Type B pancreatic cell (in vitro differentiated cells): ENCODE data around the gene IQSEC1. TPM values are rescaled to one million over a fixed set of nuclear protein-coding genes. Genes with fewer than 3 reads are reported as not detected.
"Not testable (repeated sequence)": the region's sequence is repeated elsewhere in the genome, so short reads cannot be mapped to it uniquely, and the experiment has no call there.

Experiments
- DNase-seq: peaks from one replicate; pipeline ENCODE4 v3.0.0; 2021; ENCODE audit warnings: mixed read lengths; ENCODE audit not compliant: unreplicated experiment; ENCODE audit errors: extremely low spot score
- H3K27ac Mint-ChIP-seq: 2 replicates; pipeline ENCODE4 v1.8.0; 2021; ENCODE audit warnings: mild to moderate bottlenecking, mixed read lengths
- H3K27me3 Mint-ChIP-seq: 2 replicates; pipeline ENCODE4 v1.8.0; 2021; ENCODE audit warnings: mixed read lengths
- H3K36me3 Mint-ChIP-seq: 2 replicates; pipeline ENCODE4 v1.8.0; 2021; ENCODE audit warnings: mixed read lengths
- H3K4me1 Mint-ChIP-seq: one replicate; pipeline ENCODE4 v1.8.0; 2021; ENCODE audit warnings: mixed read lengths; ENCODE audit not compliant: unreplicated experiment
- H3K4me3 Mint-ChIP-seq: 2 replicates; pipeline ENCODE4 v1.8.0; 2021; ENCODE audit warnings: mild to moderate bottlenecking, mixed read lengths
- H3K9me3 Mint-ChIP-seq: 2 replicates; pipeline ENCODE4 v1.8.0; 2021; ENCODE audit warnings: mixed read lengths
- total RNA-seq: library from RNA; stranded (reverse); gene quantifications from 2 replicates; pipeline ENCODE4 v1.2.1, GENCODE V29; 2021; ENCODE audit warnings: low replicate concordance
- TF ChIP-seq, protein P1 (sequence below): fragments of 200-600 bp; sonication (generic); conservative IDR thresholded peaks from 2 replicates; pipeline ENCODE4 v1.5.0; 2021; ENCODE audit warnings: antibody characterized with exemption, mild to moderate bottlenecking

The IQSEC1 gene
- total RNA-seq, 1 donor from 2014 or later, result 33.1 TPM

DNA sequence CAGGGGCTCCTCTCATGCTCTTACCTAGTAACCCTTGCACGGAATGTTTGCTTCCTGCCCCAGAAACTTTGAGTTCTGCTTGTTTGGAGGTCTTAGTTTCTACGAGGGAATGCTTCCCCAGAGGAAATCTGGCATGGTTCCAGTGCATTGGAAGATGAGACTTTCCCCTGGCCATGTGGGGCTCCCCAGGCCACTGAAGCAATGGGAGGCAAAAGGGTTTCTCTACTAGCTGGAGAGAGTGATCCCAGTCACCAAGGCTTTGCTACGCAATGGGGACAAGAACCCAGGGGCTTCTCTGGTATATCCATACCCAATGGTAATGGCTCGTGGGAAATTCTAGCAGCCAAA is 187.7 kb downstream of the IQSEC1 start:
- peaks cover 5% of the 10 kb centered on the region for H3K4me1 Mint-ChIP-seq
- H3K4me3 Mint-ChIP-seq, result no peak overlapping the region
- H3K9me3 Mint-ChIP-seq, result no peaks in the 10 kb centered on the region
- no peak for DNase-seq
- peaks cover 26% of the 10 kb centered on the region for H3K27me3 Mint-ChIP-seq
- no peak overlapping the region for H3K27ac Mint-ChIP-seq
- TF ChIP-seq, protein P1, sequence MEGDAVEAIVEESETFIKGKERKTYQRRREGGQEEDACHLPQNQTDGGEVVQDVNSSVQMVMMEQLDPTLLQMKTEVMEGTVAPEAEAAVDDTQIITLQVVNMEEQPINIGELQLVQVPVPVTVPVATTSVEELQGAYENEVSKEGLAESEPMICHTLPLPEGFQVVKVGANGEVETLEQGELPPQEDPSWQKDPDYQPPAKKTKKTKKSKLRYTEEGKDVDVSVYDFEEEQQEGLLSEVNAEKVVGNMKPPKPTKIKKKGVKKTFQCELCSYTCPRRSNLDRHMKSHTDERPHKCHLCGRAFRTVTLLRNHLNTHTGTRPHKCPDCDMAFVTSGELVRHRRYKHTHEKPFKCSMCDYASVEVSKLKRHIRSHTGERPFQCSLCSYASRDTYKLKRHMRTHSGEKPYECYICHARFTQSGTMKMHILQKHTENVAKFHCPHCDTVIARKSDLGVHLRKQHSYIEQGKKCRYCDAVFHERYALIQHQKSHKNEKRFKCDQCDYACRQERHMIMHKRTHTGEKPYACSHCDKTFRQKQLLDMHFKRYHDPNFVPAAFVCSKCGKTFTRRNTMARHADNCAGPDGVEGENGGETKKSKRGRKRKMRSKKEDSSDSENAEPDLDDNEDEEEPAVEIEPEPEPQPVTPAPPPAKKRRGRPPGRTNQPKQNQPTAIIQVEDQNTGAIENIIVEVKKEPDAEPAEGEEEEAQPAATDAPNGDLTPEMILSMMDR, result no peak
- H3K36me3 Mint-ChIP-seq, result no peaks in the 10 kb centered on the region

- DNase-seq, result no peak
- TF ChIP-seq, protein P1, result no peak
- H3K27me3 Mint-ChIP-seq, result peaks cover 23% of the 10 kb centered on the region
- H3K27ac Mint-ChIP-seq, result no peak overlapping the region
- H3K4me3 Mint-ChIP-seq, result no peak overlapping the region
- H3K4me1 Mint-ChIP-seq, result peaks cover 5% of the 10 kb centered on the region
- H3K36me3 Mint-ChIP-seq, result no peaks in the 10 kb centered on the region
- H3K9me3 Mint-ChIP-seq, result no peaks in the 10 kb centered on the region
These were observed 188.2 kb downstream of the IQSEC1 start for GRCh38 chr3:12884790-12885582.

GRCh38 chr3:12884186-12884680 is 189.0 kb downstream of the IQSEC1 start:
- peaks cover 20% of the 10 kb centered on the region for H3K27me3 Mint-ChIP-seq

GRCh38 chr3:12882336-12883310 is 190.6 kb downstream of the IQSEC1 start:
- TF ChIP-seq, protein P1, result no peak
- no peak for DNase-seq
- Mint-ChIP-seq H3K27me3 (peaks cover 15% of the 10 kb centered on the region), H3K27ac (no peak overlapping the region), H3K9me3 (no peaks in the 10 kb centered on the region), H3K4me1 (peaks cover 16% of the 10 kb centered on the region), H3K36me3 (no peaks in the 10 kb centered on the region), H3K4me3 (no peak overlapping the region)

More at GRCh38 chr3:12884186-12884680, 189.0 kb downstream of the IQSEC1 start:
- no peaks in the 10 kb centered on the region for H3K36me3 Mint-ChIP-seq
- H3K9me3 Mint-ChIP-seq, result no peaks in the 10 kb centered on the region
- no peak overlapping the region for H3K27ac Mint-ChIP-seq
- no peak overlapping the region for H3K4me3 Mint-ChIP-seq
- no peak for DNase-seq
- H3K4me1 Mint-ChIP-seq, result peaks cover 6% of the 10 kb centered on the region
- TF ChIP-seq, protein P1, result no peak

- not testable (repeated sequence) for H3K36me3 Mint-ChIP-seq, DNase-seq, H3K9me3 Mint-ChIP-seq, H3K27ac Mint-ChIP-seq, H3K4me3 Mint-ChIP-seq, H3K27me3 Mint-ChIP-seq
- peaks cover 16% of the 10 kb centered on the region for H3K4me1 Mint-ChIP-seq
These were observed 191.4 kb downstream of the IQSEC1 start for GRCh38 chr3:12881858-12882257.
